WTC11 (cell line): Measurements from ENCODE around the gene RNF121. TPM values are rescaled to one million over a fixed set of nuclear protein-coding genes. Genes with fewer than 3 reads are reported as not detected.

Source experiments
- ATAC-seq: fragments of 200-7000 bp; cut with Tn5 transposase; 2 replicates; pipeline ENCODE4 v1.10.0; 2021; ENCODE audit warnings: mild to moderate bottlenecking, moderate library complexity
- CTCF ChIA-PET: fragments of 300-600 bp; sonication (Branson Sonifier 250); formaldehyde crosslinking; loops from one replicate; lab custom pipeline; 2021; ENCODE audit warnings: antibody characterized with exemption; lab: Charles Lee
- POLR2A ChIA-PET: fragments of 350-600 bp; sonication (Branson Sonifier 250); formaldehyde crosslinking; loops from one replicate; lab custom pipeline; 2021; ENCODE audit warnings: antibody characterized with exemption; lab: Charles Lee
- DNase-seq: peaks from one replicate; pipeline ENCODE4 v3.0.0; 2021; ENCODE audit warnings: low spot score
- H3K27ac Mint-ChIP-seq: 2 replicates; pipeline ENCODE4 v1.8.0; 2021; ENCODE audit warnings: mixed read lengths
- H3K27me3 Mint-ChIP-seq: 2 replicates; pipeline ENCODE4 v1.8.0; 2021; ENCODE audit warnings: low read depth, mild to moderate bottlenecking, moderate library complexity, mixed read lengths
- H3K36me3 Mint-ChIP-seq: 2 replicates; pipeline ENCODE4 v1.8.0; 2021; ENCODE audit warnings: mixed read lengths
- H3K4me1 Mint-ChIP-seq: 2 replicates; pipeline ENCODE4 v1.8.0; 2022; ENCODE audit warnings: mixed read lengths
- H3K4me3 Mint-ChIP-seq: 2 replicates; pipeline ENCODE4 v1.8.0; 2021; ENCODE audit warnings: mild to moderate bottlenecking, moderate library complexity, mixed read lengths
- H3K9me3 Mint-ChIP-seq: 2 replicates; pipeline ENCODE4 v1.8.0; 2021; ENCODE audit warnings: mixed read lengths
- ATF3 ChIP-seq: sonication (generic); formaldehyde crosslinking; conservative IDR thresholded peaks from 2 replicates; pipeline ENCODE4 v1.8.1; 2022; ENCODE audit warnings: mild to moderate bottlenecking, missing genetic modification reagents
- ATF6 ChIP-seq: sonication (generic); formaldehyde crosslinking; IDR thresholded peaks from 2 replicates; pipeline ENCODE4 v1.8.1; 2023; ENCODE audit warnings: mild to moderate bottlenecking, missing genetic modification reagents
- CREB1 ChIP-seq: sonication (generic); formaldehyde crosslinking; IDR thresholded peaks from 2 replicates; pipeline ENCODE4 v1.8.0; 2023; ENCODE audit warnings: mild to moderate bottlenecking, missing genetic modification reagents
- CTCF ChIP-seq: fragments of 200-600 bp; IDR thresholded peaks from 2 replicates; pipeline ENCODE4 v1.8.0; 2022; ENCODE audit warnings: antibody characterized with exemption
- IRF2 ChIP-seq: sonication (generic); formaldehyde crosslinking; IDR thresholded peaks from 2 replicates; pipeline ENCODE4 v1.8.0; 2022; ENCODE audit warnings: low read depth, missing genetic modification reagents, borderline replicate concordance
- NFE2L1 ChIP-seq: sonication (generic); formaldehyde crosslinking; IDR thresholded peaks from 2 replicates; pipeline ENCODE4 v1.8.1; 2023; ENCODE audit warnings: missing genetic modification reagents
- USF2 ChIP-seq: sonication (generic); formaldehyde crosslinking; IDR thresholded peaks from 2 replicates; pipeline ENCODE4 v1.8.1; 2023; ENCODE audit warnings: mild to moderate bottlenecking, missing genetic modification reagents, moderate library complexity
- ZBTB21 ChIP-seq: sonication (generic); formaldehyde crosslinking; IDR thresholded peaks from 2 replicates; pipeline ENCODE4 v1.8.1; 2023; ENCODE audit warnings: mild to moderate bottlenecking, missing genetic modification reagents, borderline replicate concordance
- ZMAT4 ChIP-seq: fragments of 250-450 bp; sonication (Bioruptor Pico); IDR thresholded peaks from 2 replicates; pipeline ENCODE4 v1.9.0; 2021; ENCODE audit warnings: mild to moderate bottlenecking
- ZNF281 ChIP-seq: sonication (generic); formaldehyde crosslinking; IDR thresholded peaks from 2 replicates; pipeline ENCODE4 v1.8.0; 2023; ENCODE audit warnings: mild to moderate bottlenecking, missing genetic modification reagents
- ZNF425 ChIP-seq: fragments of 250-450 bp; sonication (Bioruptor Pico); conservative IDR thresholded peaks from 2 replicates; pipeline ENCODE4 v1.9.0; 2021; ENCODE audit warnings: mild to moderate bottlenecking
- ZNF512 ChIP-seq: sonication (generic); formaldehyde crosslinking; IDR thresholded peaks from 2 replicates; pipeline ENCODE4 v1.8.1; 2022; ENCODE audit warnings: missing genetic modification reagents, borderline replicate concordance
- ZNF532 ChIP-seq: fragments of 250-450 bp; sonication (Bioruptor Pico); IDR thresholded peaks from 2 replicates; pipeline ENCODE4 v1.9.0; 2021; ENCODE audit warnings: mild to moderate bottlenecking, borderline replicate concordance
- total RNA-seq: library from RNA; stranded (reverse); gene quantifications from 3 replicates; pipeline ENCODE4 v1.2.3, GENCODE V29; 2021

The RNF121 gene
- total RNA-seq, 1 experiment from 2014 or later: 40.2 TPM

GRCh38 chr11:71998649-71999310, 69.9 kb downstream of the RNF121 start, which contains the start of gene IL18BP:
TSS of gene IL18BP (plus strand) at chr11:71998909. CDS start at chr11:71999985, 1,076 bp downstream.
- H3K27ac Mint-ChIP-seq: 0 out of 2 replicates have a peak within 1 kb of the TSS, but pooled peaks have one; percentile 4
- TF ChIP-seq ZMAT4 (CRISPR knock-in tag): no peak
- TF ChIP-seq ZNF425: no peak
- no peak for TF ChIP-seq CREB1 (CRISPR knock-in tag)
- no peak for TF ChIP-seq ZBTB21 (CRISPR knock-in tag)
- no peak for TF ChIP-seq CTCF
- TF ChIP-seq ZNF532 (CRISPR knock-in tag): no peak
- TF ChIP-seq ATF6 (CRISPR knock-in tag): no peak
- TF ChIP-seq IRF2: no peak
- TF ChIP-seq USF2 (CRISPR knock-in tag): no peak
- H3K27me3 Mint-ChIP-seq: no peaks in the 10 kb centered on the region
- peaks cover 29% of the 10 kb centered on the region for H3K36me3 Mint-ChIP-seq
- H3K9me3 Mint-ChIP-seq: no peaks in the 10 kb centered on the region
- CTCF ChIA-PET: interaction anchor here (2.4 to 3.2 kb wide), 2 partner anchors 21 to 26 kb away, joined by 7 to 13 read pairs; no protein-coding TSS in a partner anchor
- ATAC-seq (no peak), DNase-seq (no peak)
- no peaks in the 10 kb centered on the region for H3K4me1 Mint-ChIP-seq
- no peak within 1 kb of the TSS for H3K4me3 Mint-ChIP-seq
- POLR2A ChIA-PET: interaction anchor here (1.0 kb wide), 1 partner anchor 16 kb away, joined by 3 read pairs; no protein-coding TSS in a partner anchor

- H3K27me3 Mint-ChIP-seq: no peaks in the 10 kb centered on the region
- no peak for DNase-seq
- peaks cover 34% of the 10 kb centered on the region for H3K36me3 Mint-ChIP-seq
- ChIA-PET CTCF (interaction anchor here (2.4 to 3.2 kb wide), 2 partner anchors 22 to 26 kb away, joined by 7 to 13 read pairs; no protein-coding TSS in a partner anchor), POLR2A (interaction anchor here (1.0 kb wide), 1 partner anchor 16 kb away, joined by 3 read pairs; no protein-coding TSS in a partner anchor)
- no peak overlapping the region for H3K4me3 Mint-ChIP-seq
- no peak for ATAC-seq
- H3K9me3 Mint-ChIP-seq: no peaks in the 10 kb centered on the region
- no peaks in the 10 kb centered on the region for H3K4me1 Mint-ChIP-seq
- TF ChIP-seq NFE2L1 (CRISPR knock-in tag): no peak
- TF ChIP-seq ATF3 (CRISPR knock-in tag): no peak
- no peak for TF ChIP-seq ZNF512 (CRISPR knock-in tag)
- no peak for TF ChIP-seq ZNF281 (CRISPR knock-in tag)
- H3K27ac Mint-ChIP-seq: no peak overlapping the region
Measured at GRCh38 chr11:71999362-71999761, 70.5 kb downstream of the RNF121 start.
